DMS79 (cell line): Measurements from ENCODE around the gene PSMB7.

Experiments
- DNase-seq: peaks from one replicate; lab custom pipeline; 2025; lab: John Stamatoyannopoulos, UW

Gene PSMB7

DNA sequence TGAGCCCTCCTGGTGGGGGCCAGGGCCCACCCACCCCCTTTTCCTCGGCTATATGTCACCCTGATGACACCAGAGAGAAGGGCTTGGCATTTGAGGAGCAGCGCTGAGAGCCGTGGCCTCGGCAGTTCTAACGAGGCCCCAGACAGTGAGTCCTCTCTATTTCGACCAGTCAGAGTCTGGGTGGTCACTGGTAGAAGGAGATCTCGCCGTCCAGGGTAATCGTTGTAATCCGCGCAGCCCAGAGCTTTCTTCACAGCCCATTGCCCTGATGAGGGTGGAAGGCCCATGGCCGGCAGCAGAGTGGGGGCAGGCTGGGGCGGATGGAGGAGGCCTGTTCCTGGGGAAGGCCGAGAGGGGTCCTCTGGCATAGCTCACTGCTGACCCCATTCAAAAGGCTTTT lies 70.2 kb downstream of the PSMB7 start:
- DNase-seq: no peak

DNA sequence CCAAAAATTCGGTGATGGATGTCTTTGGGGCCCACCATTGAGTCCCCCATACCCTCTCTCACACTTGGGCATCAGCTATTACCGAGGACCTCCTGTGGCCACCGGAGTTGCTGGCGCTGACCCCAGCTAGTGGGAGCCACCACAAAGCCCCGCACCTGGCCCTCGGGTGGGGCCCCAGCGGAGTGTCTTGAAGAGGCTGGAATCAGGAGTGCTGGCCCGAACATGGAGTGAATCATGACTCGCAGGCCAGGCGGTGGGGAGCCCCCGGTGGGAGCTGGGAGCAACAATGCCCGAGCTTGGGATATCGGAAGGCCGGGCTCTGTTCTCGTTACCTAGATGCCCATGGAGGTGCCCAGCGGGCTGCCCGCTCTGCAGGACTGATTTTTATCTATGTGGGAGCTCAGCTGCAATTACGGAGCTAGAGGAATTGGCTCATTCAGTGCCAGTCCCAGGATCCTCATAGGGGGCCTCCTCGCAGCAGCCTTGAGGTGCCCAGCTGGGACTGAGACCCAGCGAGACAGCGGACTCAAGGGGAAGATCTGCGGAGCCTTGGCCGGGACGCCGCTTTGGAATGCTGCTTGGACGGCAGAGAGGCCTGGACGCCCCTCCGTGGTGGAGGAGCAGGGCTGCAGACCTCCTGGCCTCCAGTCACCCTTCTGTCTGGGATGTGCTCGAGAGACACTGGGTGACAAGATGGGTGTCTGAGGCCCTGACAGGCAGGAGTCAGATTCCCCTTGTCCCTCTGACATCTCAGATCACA lies 70.8 kb downstream of the PSMB7 start:
- no peak for DNase-seq

DNA sequence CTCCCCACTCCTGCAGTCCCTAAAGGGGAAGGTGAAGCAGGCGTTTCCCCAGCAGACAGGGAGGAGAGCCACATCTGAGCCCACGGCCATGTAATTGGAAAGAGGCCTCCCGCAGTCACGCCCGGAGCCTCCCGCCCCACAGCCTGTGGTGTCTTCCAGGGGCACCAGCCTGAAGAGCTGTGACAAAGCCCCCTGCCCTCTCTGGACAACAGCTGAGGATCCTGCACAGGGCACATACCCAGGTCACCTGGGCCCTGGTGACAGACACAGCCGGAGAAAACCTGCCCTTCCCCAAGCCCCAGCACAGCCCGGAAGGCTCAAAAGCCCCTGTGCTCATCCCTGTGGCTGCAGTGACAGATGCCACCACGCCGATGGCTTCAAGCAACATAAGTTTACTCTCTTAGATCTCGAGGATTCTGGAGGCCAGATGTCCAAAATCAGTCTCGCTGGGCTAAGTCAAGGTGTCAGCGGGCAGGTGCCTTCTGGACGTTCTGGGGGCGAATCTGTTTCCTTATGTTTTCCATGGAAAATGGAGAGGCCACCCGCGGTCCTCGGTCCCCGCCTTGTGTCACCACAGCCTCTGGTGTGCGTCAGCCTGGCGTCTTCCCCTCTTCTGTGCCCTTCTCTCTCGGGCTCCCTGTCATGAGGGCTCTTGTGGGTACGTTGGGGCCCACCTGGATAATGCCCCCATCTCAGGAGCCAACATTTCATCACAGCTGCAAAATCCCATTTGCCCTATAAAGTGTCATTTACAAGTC lies 71.5 kb downstream of the PSMB7 start:
- DNase-seq: no peak

DNA sequence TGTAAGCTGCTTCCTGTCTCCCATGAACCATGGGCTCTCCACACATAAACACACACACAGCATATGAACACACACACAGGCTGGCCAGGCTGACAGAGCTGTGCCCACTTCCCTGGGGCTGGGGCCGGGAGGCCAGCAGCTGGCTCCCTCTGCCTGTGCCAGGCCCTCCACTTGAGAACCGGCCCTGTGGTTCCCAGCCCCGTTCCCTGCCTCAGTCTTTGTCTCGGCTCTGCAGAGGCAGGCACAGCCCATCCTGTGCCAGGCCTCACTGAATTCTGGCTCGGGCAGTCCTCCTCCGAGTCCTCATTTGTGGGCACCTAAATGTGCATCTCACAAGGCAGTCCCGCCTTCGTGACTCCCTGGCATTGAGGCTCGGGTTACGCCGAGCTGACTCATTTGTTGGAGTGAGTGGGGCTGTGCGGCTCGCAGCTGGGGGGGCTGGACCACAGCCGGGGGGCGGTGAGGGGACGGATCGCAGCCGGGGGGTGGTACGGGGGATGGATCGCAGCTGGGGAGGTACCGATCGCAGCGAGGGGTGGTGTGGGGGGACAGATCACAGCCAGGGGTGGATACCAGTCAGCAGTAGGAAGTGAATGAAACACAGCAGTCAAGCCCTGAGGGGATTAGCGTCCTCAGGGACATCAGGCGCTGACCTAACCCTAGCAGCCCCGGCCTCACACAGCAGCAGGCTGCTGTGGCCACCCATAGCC lies 72.3 kb downstream of the PSMB7 start:
- peak; percentile 74 for DNase-seq

- no peak for DNase-seq
These were observed 72.9 kb downstream of the PSMB7 start for GRCh38 chr9:124342402-124342775.

GRCh38 chr9:124341455-124342170 lies 73.6 kb downstream of the PSMB7 start:
- no peak for DNase-seq

GRCh38 chr9:124340219-124341069 lies 74.8 kb downstream of the PSMB7 start:
- no peak for DNase-seq

- DNase-seq: no peak
These were observed 75.6 kb downstream of the PSMB7 start for GRCh38 chr9:124339603-124340146.

DNA sequence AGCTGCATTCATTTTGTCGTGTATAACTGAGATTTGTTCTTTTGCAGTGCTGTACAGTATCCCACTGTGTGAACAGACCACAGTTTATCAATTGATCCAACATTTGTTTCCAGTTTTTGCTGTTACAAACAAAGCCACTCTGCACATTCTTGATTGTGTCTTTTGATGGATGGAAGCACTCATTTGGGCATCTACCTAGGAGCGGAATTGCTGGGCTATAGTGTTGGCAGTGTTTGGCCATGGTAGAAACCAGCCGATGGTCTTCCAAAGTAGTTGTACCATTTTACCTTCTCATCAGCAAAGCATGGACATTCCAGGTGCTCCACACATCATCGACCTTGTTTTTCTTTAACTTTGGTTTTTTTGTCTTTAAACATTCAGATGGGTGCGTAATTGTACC lies 77.7 kb downstream of the PSMB7 start:
- no peak for DNase-seq

DNA sequence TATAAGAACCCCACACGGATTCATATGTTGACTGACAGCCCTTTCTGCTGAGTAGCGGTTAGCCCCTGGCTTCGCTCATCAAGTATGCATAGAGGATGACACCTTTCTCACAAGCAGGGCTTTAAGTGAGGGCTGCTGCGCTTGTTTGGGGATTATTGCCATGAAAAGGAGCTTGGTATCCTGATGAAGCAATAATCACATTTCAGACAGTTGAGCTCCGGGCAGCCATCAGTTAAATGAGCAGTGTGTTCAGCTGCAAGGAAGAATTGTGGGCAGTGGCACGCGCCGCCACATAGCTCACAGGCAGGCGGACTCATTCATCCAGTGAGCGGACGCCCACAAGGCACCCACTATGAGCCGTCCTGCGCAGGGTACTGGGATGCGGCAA lies 79.9 kb downstream of the PSMB7 start:
- DNase-seq: no peak

DNA sequence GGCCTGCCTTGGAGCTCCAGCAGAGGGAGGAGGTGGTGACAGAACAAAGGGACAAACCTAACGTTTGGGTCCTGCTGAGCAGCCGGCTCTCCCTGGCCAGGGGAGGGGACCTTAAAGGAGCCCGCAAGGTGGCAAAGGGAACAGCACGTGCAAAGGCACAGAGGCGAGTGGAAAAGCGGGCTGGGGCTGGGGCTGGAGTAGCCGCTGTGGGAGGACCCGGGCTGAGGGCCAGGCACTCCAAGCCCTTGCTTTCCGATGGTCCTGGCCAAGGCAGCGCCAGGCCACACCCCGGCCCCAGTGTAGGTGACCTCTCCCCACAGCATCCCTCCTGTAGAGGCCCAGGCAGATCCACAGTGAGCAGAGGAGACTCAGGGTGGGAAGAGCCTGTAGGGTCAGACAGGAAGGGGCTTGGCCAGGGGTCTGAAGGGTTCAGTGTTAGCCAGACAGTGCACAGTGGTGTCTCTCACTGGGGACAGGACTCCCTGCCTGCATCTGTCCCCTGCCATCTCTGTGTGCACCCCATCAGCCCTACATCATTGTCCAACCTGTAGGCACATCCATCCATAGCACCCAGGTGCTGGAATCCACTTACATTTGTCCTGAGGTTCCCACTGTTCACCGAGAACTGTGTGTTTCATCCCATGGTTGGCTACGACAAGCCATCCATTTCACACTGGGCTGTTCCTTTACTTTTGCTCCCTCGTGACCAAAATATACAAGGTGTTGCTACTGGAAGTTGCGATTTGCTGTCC lies 80.5 kb downstream of the PSMB7 start:
- no peak for DNase-seq

GRCh38 chr9:124333203-124333579 lies 82.1 kb downstream of the PSMB7 start:
- no peak for DNase-seq

GRCh38 chr9:124332361-124333202 lies 82.7 kb downstream of the PSMB7 start:
- no peak for DNase-seq

DNA sequence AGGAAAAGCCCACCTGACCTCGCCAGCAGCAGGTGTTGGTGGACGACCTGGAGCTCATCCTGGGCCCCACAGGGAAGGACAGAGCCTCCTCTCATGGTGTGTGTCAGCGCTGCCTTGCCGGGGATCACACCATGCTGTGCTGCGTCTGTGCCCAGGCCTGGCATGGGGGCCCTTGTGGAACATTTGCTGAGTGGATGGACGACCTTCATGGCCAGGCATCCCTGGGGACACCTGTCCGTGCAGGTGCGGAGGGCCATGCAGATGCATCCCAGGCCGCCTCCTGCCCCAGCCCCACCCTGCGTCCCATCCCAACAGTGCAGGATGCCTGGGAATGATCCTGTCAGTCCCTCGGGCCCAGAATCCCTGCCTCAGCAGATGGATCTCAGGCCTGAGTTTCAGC lies 83.7 kb downstream of the PSMB7 start:
- no peak for DNase-seq

GRCh38 chr9:124330011-124330697 lies 85.1 kb downstream of the PSMB7 start:
- DNase-seq: no peak

DNA sequence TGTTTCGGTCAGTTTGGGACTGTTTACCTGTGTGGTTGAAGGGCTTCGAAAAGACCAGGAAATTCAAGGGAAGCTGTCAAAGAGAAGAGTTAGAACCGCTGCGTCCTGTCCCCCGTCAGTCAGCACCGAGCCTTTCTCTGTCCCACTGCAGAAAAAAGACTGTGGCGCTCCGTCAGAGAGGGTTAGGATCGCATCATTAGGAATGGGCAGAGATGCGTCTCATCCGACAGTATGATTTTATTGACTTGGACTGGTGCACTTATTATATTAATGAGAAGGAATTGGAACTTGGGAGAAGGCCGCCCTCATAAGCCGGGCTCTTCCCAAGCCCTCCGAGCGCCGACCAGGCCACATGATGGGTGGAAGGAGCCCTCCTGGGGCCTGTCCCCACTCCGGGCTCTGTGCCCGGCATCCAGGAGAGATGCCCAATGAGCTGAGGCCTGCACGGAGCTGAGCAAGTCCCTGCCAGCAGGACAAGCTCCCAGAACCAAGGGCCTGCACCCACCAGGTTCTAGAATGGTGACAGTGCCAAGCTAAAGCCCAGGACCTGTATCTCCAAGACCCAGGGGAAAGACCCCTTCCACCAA lies 85.9 kb downstream of the PSMB7 start:
- DNase-seq: no peak

DNA sequence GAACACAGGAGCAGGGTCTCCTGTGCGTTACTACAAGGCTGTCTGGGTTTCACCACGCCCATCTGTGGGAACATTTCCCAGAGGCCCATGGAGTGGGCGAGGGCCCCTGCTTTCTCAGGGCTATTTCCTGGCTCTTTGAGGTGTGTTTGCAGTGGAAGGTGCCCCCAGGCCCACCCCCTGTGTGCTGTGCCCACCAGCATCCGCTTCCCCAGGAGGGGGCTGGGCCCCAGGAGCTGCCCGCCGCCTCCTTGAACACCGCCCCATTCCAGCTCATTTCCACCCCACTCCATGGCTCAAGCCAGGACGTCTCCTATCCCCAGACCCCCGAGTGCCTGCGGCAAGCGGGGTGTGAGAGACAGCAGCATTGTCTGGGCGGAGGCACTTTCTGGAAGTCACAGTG lies 87.0 kb downstream of the PSMB7 start:
- DNase-seq: no peak

DNA sequence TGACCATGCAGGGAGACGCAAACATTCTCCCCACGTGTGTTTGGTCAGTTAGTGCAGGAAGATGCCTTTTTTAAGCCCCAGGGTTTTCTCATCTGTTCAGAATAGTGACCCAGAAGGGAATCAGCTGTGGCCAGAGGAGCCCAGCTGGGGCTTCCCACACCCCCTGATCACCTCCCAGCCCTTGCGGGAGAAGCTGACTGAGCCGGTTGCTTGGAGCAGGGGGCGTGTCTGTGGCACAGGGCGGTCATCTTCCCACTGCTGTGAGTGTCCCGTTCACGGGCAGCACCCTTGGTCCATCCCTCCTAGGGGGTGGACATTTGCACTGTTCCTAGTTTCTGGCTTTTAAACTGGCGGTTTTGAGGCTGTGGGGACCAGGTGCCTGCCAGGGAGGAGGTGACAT lies 87.8 kb downstream of the PSMB7 start:
- no peak for DNase-seq

GRCh38 chr9:124326378-124326777 lies 88.9 kb downstream of the PSMB7 start:
- DNase-seq: no peak
